Effector memory CD4-positive, alpha-beta T cell (primary cell): Measurements from ENCODE around the gene CFAP126.
A peak's percentile ranks its signal among the peaks of the same experiment; 100 is the strongest.
"Not testable (repeated sequence)": the region's sequence is repeated elsewhere in the genome, so short reads cannot be mapped to it uniquely, and the experiment has no call there.

Source experiments
- DNase-seq, 3 donors: peaks; one replicate each; pipeline ENCODE4 v3.0.0-alpha.2; 2020
- H3K27ac ChIP-seq: 2 replicates; pipeline ENCODE4 v1.7.0; 2013; ENCODE audit warnings: mild to moderate bottlenecking, low read length, moderate library complexity; ENCODE audit not compliant: insufficient read depth, poor library complexity, severe bottlenecking
- H3K27me3 ChIP-seq: replicated peaks from 2 replicates; pipeline ENCODE4 v1.7.0; 2013; ENCODE audit warnings: mild to moderate bottlenecking, low read length; ENCODE audit not compliant: insufficient read depth, control insufficient read depth, poor library complexity, severe bottlenecking
- H3K36me3 ChIP-seq: 2 replicates; pipeline ENCODE4 v1.7.0; 2013; ENCODE audit warnings: mild to moderate bottlenecking, low read length, moderate library complexity; ENCODE audit not compliant: control insufficient read depth, insufficient read depth
- H3K4me1 ChIP-seq: 2 replicates; pipeline ENCODE4 v1.7.0; 2013; ENCODE audit warnings: low read length, mild to moderate bottlenecking; ENCODE audit not compliant: control insufficient read depth, insufficient read depth, poor library complexity, severe bottlenecking
- H3K4me3 ChIP-seq: 2 replicates; pipeline ENCODE4 v1.7.0; 2013; ENCODE audit warnings: low read length, low read depth, mild to moderate bottlenecking; ENCODE audit not compliant: insufficient read depth, poor library complexity, severe bottlenecking
- H3K9me3 ChIP-seq: 2 replicates; pipeline ENCODE4 v1.7.0; 2013; ENCODE audit warnings: mild to moderate bottlenecking, low read length, moderate library complexity; ENCODE audit not compliant: control insufficient read depth
- total RNA-seq, 3 donors: gene quantifications; one replicate each; lab custom pipeline; 2026; lab: John Stamatoyannopoulos, UW

CFAP126 gene
- 0 to 0.17 (median 0) reads per million in 3 donors for total RNA-seq

- DNase-seq = peak; percentile 34 to 53 (median 35)
- Histone ChIP-seq H3K4me3 (no peak within 1 kb of the TSS), H3K27ac (peak within 1 kb of the TSS; percentile 53), H3K9me3 (no peaks in the 10 kb centered on the region), H3K36me3 (peaks cover 18% of the 10 kb centered on the region), H3K4me1 (no peaks in the 10 kb centered on the region), H3K27me3 (no peaks in the 10 kb centered on the region)
Measured at GRCh38 chr1:161367684-161368400, at the start of gene CFAP126. Gene CFAP126 (minus strand): TSS chr1:161367876. CDS start chr1:161367868, 8 bp downstream.

GRCh38 chr1:161413050-161413449, 45.4 kb upstream of the CFAP126 start:
- not testable (repeated sequence) for DNase-seq, H3K27me3 ChIP-seq, H3K4me1 ChIP-seq, H3K27ac ChIP-seq, H3K36me3 ChIP-seq, H3K9me3 ChIP-seq, H3K4me3 ChIP-seq

GRCh38 chr1:161410636-161410970, 42.9 kb upstream of the CFAP126 start:
- not testable (repeated sequence) for H3K4me1 ChIP-seq, H3K27ac ChIP-seq, H3K9me3 ChIP-seq, DNase-seq, H3K36me3 ChIP-seq, H3K4me3 ChIP-seq, H3K27me3 ChIP-seq

GRCh38 chr1:161409848-161410635, 42.4 kb upstream of the CFAP126 start:
- H3K27me3 ChIP-seq, H3K27ac ChIP-seq, H3K9me3 ChIP-seq, H3K36me3 ChIP-seq, DNase-seq, H3K4me1 ChIP-seq: not testable (repeated sequence)
- peak overlapping the region; percentile 4 for H3K4me3 ChIP-seq

- Histone ChIP-seq H3K27me3 (no peaks in the 10 kb centered on the region), H3K4me3 (no peak overlapping the region), H3K27ac (no peak overlapping the region), H3K4me1 (peaks cover 4% of the 10 kb centered on the region), H3K36me3 (no peaks in the 10 kb centered on the region), H3K9me3 (no peaks in the 10 kb centered on the region)
- DNase-seq = no peak
Measured at GRCh38 chr1:161408429-161409052, 40.9 kb upstream of the CFAP126 start.

- H3K4me3 ChIP-seq = no peak overlapping the region
- no peaks in the 10 kb centered on the region for H3K27me3 ChIP-seq
- DNase-seq = no peak
- H3K4me1 ChIP-seq = peaks cover 4% of the 10 kb centered on the region
- H3K36me3 ChIP-seq = no peaks in the 10 kb centered on the region
- H3K9me3 ChIP-seq = no peaks in the 10 kb centered on the region
- no peak overlapping the region for H3K27ac ChIP-seq
Measured at GRCh38 chr1:161407451-161407985, 39.8 kb upstream of the CFAP126 start.

- DNase-seq = not testable (repeated sequence)
Measured at GRCh38 chr1:161406551-161406950, 38.9 kb upstream of the CFAP126 start.

GRCh38 chr1:161404051-161404597, 36.4 kb upstream of the CFAP126 start:
- Histone ChIP-seq H3K9me3 (no peaks in the 10 kb centered on the region), H3K4me1 (no peaks in the 10 kb centered on the region), H3K27me3 (no peaks in the 10 kb centered on the region), H3K4me3 (no peak overlapping the region), H3K36me3 (no peaks in the 10 kb centered on the region), H3K27ac (no peak overlapping the region)
- DNase-seq = no peak

More at GRCh38 chr1:161406551-161406950, 38.9 kb upstream of the CFAP126 start:
- not testable (repeated sequence) for H3K4me3 ChIP-seq, H3K27me3 ChIP-seq, H3K36me3 ChIP-seq, H3K4me1 ChIP-seq, H3K27ac ChIP-seq, H3K9me3 ChIP-seq

GRCh38 chr1:161402446-161402845, 34.8 kb upstream of the CFAP126 start:
- DNase-seq = no peak
- Histone ChIP-seq H3K4me3 (no peak overlapping the region), H3K36me3 (no peaks in the 10 kb centered on the region), H3K9me3 (no peaks in the 10 kb centered on the region), H3K27me3 (no peaks in the 10 kb centered on the region), H3K27ac (no peak overlapping the region), H3K4me1 (peaks cover 4% of the 10 kb centered on the region)
